Measurements from ENCODE around the gene ARL6IP4.

GRCh38 chr12:122974892-122975789 lies 5.3 kb upstream of the ARL6IP4 start, which contains the start of gene OGFOD2:
- TF ChIP-seq CTCF (conservative IDR thresholded peaks at IDR 0.05) (no peak), EZH2 (IDR thresholded peaks at IDR 0.05; ENCODE audit: low read depth) (no peak)
